ENCODE data around the gene CD70. TPM values are rescaled to one million over a fixed set of nuclear protein-coding genes. Genes with fewer than 3 reads are reported as not detected.
"Not testable (repeated sequence)": the region's sequence is repeated elsewhere in the genome, so short reads cannot be mapped to it uniquely, and the experiment has no call there.

The CD70 gene
- total RNA-seq, 3 donors from 2014 or later: 1.0 TPM; not detected in 2

DNA sequence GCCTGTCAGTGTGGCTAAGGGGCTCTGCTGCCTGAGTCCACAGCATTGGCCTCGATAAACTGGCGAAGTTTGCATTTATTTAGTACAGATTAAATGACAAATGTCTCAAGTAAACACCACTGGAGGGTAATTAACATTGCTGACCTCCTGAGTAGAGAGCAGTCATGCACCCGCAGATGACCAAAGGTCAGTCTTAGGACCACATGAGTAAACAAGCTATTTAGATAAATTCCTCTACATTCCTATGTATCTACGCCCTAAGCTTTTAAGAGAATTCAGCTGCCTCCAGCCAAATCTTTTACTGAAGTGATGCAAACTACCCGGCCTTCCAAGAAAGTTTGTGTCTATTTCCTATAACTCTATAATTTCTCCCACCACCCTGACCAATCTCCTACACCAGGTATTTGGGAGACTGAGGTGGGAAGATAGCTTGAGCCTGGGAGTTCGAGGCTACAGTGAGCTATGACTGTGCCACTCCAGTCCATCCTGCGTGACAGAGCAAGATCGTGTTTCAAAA is 22.9 kb downstream of the CD70 start:
- Histone ChIP-seq H3K4me1 (ENCODE audit: low read depth) (no peaks in the 10 kb centered on the region), H3K36me3 (ENCODE audit: low read depth) (no peaks in the 10 kb centered on the region), H3K9me3 (peaks cover 3% of the 10 kb centered on the region), H3K4me3 (no peak overlapping the region)
- DNase-seq (no peak), ATAC-seq (no peak)
- intact Hi-C loops (cut with DNase I, micrococcal nuclease): no loop called here
- TF ChIP-seq, protein P1, sequence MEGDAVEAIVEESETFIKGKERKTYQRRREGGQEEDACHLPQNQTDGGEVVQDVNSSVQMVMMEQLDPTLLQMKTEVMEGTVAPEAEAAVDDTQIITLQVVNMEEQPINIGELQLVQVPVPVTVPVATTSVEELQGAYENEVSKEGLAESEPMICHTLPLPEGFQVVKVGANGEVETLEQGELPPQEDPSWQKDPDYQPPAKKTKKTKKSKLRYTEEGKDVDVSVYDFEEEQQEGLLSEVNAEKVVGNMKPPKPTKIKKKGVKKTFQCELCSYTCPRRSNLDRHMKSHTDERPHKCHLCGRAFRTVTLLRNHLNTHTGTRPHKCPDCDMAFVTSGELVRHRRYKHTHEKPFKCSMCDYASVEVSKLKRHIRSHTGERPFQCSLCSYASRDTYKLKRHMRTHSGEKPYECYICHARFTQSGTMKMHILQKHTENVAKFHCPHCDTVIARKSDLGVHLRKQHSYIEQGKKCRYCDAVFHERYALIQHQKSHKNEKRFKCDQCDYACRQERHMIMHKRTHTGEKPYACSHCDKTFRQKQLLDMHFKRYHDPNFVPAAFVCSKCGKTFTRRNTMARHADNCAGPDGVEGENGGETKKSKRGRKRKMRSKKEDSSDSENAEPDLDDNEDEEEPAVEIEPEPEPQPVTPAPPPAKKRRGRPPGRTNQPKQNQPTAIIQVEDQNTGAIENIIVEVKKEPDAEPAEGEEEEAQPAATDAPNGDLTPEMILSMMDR (IDR thresholded peaks at IDR 0.05): no peak

DNA sequence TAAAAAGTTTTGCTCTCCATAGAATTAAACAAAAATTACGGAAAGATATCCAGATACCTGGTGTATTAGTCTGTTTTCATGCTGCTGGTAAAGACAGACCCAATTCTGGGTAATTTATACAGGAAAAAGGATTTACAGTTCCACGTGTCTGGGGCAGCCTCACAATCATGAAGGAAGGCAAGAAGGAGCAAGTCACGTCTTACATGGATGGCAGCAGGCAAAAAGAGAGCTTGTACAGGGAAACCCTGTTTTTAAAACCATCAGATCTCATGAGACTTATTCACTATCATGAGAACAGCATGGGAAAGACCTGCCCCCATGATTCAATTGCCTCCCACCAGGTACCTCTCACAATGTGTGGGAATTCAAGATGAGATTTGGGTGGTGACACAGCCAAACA is 24.2 kb downstream of the CD70 start:
- DNase-seq; ATAC-seq; intact Hi-C loops (cut with DNase I, micrococcal nuclease): not testable (repeated sequence)

DNA sequence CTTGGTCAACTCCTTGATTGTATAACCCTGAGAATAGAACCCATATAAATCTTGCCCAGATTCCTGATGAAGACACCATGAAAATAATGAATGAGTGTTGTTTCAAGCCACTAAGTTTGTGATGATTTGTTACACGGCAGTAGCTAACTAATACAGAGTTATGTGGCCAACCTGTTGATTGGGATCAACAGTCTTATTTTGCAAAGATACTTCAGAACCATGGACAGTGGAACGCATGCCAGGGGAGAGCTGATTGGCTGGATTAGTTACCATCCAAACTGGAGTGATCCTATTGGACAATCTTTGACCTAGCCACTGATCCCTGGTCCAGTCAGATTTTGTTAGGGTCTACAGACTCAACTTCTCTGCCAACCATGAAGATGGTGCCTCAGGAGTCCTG is 26.6 kb downstream of the CD70 start:
- TF ChIP-seq, protein P1 (IDR thresholded peaks at IDR 0.05): no peak
- Histone ChIP-seq H3K4me3 (no peak overlapping the region), H3K36me3 (ENCODE audit: low read depth) (no peaks in the 10 kb centered on the region), H3K4me1 (ENCODE audit: low read depth) (no peaks in the 10 kb centered on the region), H3K9me3 (peaks cover 3% of the 10 kb centered on the region)
- intact Hi-C loops (cut with DNase I, micrococcal nuclease): no loop called here
- ATAC-seq: no peak
- no peak for DNase-seq

More for the DNA sequence above, 24.2 kb downstream of the CD70 start:
- not testable (repeated sequence) for H3K4me3 ChIP-seq; H3K9me3 ChIP-seq; H3K36me3 ChIP-seq (ENCODE audit: low read depth); H3K4me1 ChIP-seq (ENCODE audit: low read depth)

GRCh38 chr19:6562437-6562836 is 28.5 kb downstream of the CD70 start:
- H3K4me1 ChIP-seq (ENCODE audit: low read depth); intact Hi-C loops (cut with DNase I, micrococcal nuclease); DNase-seq; H3K9me3 ChIP-seq; H3K36me3 ChIP-seq (ENCODE audit: low read depth); ATAC-seq; H3K4me3 ChIP-seq: not testable (repeated sequence)

- intact Hi-C loops (cut with DNase I, micrococcal nuclease): no loop called here
- TF ChIP-seq, protein P1 (IDR thresholded peaks at IDR 0.05): no peak
- Histone ChIP-seq H3K36me3 (ENCODE audit: low read depth) (no peaks in the 10 kb centered on the region), H3K4me1 (ENCODE audit: low read depth) (no peaks in the 10 kb centered on the region), H3K4me3 (no peak overlapping the region), H3K9me3 (no peaks in the 10 kb centered on the region)
- ATAC-seq: no peak
- no peak for DNase-seq
These were observed 34.3 kb downstream of the CD70 start for GRCh38 chr19:6556480-6557195.

GRCh38 chr19:6556043-6556449 is 34.9 kb downstream of the CD70 start:
- DNase-seq: no peak
- TF ChIP-seq, protein P1 (IDR thresholded peaks at IDR 0.05): no peak
- Histone ChIP-seq H3K4me1 (ENCODE audit: low read depth) (no peaks in the 10 kb centered on the region), H3K36me3 (ENCODE audit: low read depth) (no peaks in the 10 kb centered on the region), H3K4me3 (no peak overlapping the region), H3K9me3 (no peaks in the 10 kb centered on the region)
- ATAC-seq: no peak
- intact Hi-C loops (cut with DNase I, micrococcal nuclease): no loop called here

Measured in mucosa of descending colon (tissue), 3 donors.